ENCODE measurements around the gene PPP4R3B.

The PPP4R3B gene

GRCh38 chr2:55500025-55500424 lies 117.4 kb downstream of the PPP4R3B start:
- no peak for DNase-seq
- Histone ChIP-seq H3K4me3 (ENCODE audit: low read depth, low read length) (no peak overlapping the region), H3K9me3 (ENCODE audit: severe bottlenecking) (no peaks in the 10 kb centered on the region), H3K36me3 (no peaks in the 10 kb centered on the region), H3K27me3 (ENCODE audit: insufficient read depth, low read depth, severe bottlenecking) (no peaks in the 10 kb centered on the region), H3K27ac (no peak overlapping the region)
- TF ChIP-seq CTCF (IDR thresholded peaks at IDR 0.05; ENCODE audit: low read depth, low read length), result no peak

GRCh38 chr2:55498582-55498981 lies 118.8 kb downstream of the PPP4R3B start:
- no peaks in the 10 kb centered on the region for H3K27me3 ChIP-seq (ENCODE audit: insufficient read depth, low read depth, severe bottlenecking)
- H3K9me3 ChIP-seq (ENCODE audit: severe bottlenecking), result no peaks in the 10 kb centered on the region
- no peak for DNase-seq
- TF ChIP-seq CTCF (IDR thresholded peaks at IDR 0.05; ENCODE audit: low read depth, low read length), result no peak
- no peak overlapping the region for H3K4me3 ChIP-seq (ENCODE audit: low read depth, low read length)
- no peak overlapping the region for H3K27ac ChIP-seq
- H3K36me3 ChIP-seq, result no peaks in the 10 kb centered on the region

Measured in WERI-Rb-1 (cell line).